ENCODE data around the gene MYRIP.

MYRIP gene

GRCh38 chr3:39962581-39962980 is 153.2 kb downstream of the MYRIP start:
- no peaks in the 10 kb centered on the region for H3K36me3 ChIP-seq (ENCODE audit: control insufficient read depth in 1 of 2, insufficient read depth in 2 of 2, low read depth in 1 of 2, low read length in 2 of 2)
- H2BK5ac ChIP-seq (ENCODE audit: low read depth, low read length, poor library complexity, severe bottlenecking) = no peak overlapping the region
- H2BK120ac ChIP-seq (ENCODE audit: low read depth, low read length) = no peak overlapping the region
- no peak for DNase-seq
- H4K8ac ChIP-seq (ENCODE audit: low read length) = no peak overlapping the region
- no peak overlapping the region for H3K23ac ChIP-seq (ENCODE audit: low read length in 2 of 2)
- no peak overlapping the region for H3K9ac ChIP-seq (ENCODE audit: low read length)
- no peaks in the 10 kb centered on the region for H3K27me3 ChIP-seq (ENCODE audit: control insufficient read depth in 1 of 2, insufficient read depth in 1 of 2, low read length in 2 of 2)
- no peak overlapping the region for H4K91ac ChIP-seq (ENCODE audit: low read length)
- WGBS = no CpG with 5 or more reads among the region's 1 CpG
- no peaks in the 10 kb centered on the region for H3K9me3 ChIP-seq (ENCODE audit: control insufficient read depth, low read length)
- H3K79me1 ChIP-seq (replicated peaks; ENCODE audit: low read length, poor library complexity, severe bottlenecking) = no peaks in the 10 kb centered on the region
- H3K27ac ChIP-seq (ENCODE audit: low read length, poor library complexity, severe bottlenecking) = no peak overlapping the region
- H2BK12ac ChIP-seq (ENCODE audit: low read length in 2 of 2) = no peak overlapping the region
- no peak overlapping the region for H2AK5ac ChIP-seq (ENCODE audit: low read length, severe bottlenecking)
- no peak overlapping the region for H3K4ac ChIP-seq (ENCODE audit: low read depth in 1 of 2, low read length in 2 of 2)
- H3K4me3 ChIP-seq (ENCODE audit: insufficient read depth in 1 of 2, low read depth in 1 of 2, low read length in 2 of 2) = no peak overlapping the region
- no peak overlapping the region for H3K18ac ChIP-seq (ENCODE audit: low read depth in 1 of 2, low read length in 2 of 2)
- H3K4me2 ChIP-seq (ENCODE audit: low read length, poor library complexity, severe bottlenecking) = no peak overlapping the region
- H2AFZ ChIP-seq (ENCODE audit: low read depth, low read length) = no peak overlapping the region
- no peak overlapping the region for H2BK15ac ChIP-seq (ENCODE audit: low read depth, poor library complexity, severe bottlenecking)
- H3K4me1 ChIP-seq (ENCODE audit: control insufficient read depth, insufficient read depth, low read depth, low read length) = no peaks in the 10 kb centered on the region
- no peak overlapping the region for H3K14ac ChIP-seq (ENCODE audit: low read length in 2 of 2)

- Histone ChIP-seq H4K8ac (ENCODE audit: low read length) (no peak overlapping the region), H3K4me1 (ENCODE audit: control insufficient read depth, insufficient read depth, low read depth, low read length) (no peaks in the 10 kb centered on the region), H2AK5ac (ENCODE audit: low read length, severe bottlenecking) (no peak overlapping the region), H3K9me3 (ENCODE audit: control insufficient read depth, low read length) (no peaks in the 10 kb centered on the region), H2BK5ac (ENCODE audit: low read depth, low read length, poor library complexity, severe bottlenecking) (no peak overlapping the region), H3K4ac (ENCODE audit: low read depth in 1 of 2, low read length in 2 of 2) (no peak overlapping the region), H3K14ac (ENCODE audit: low read length in 2 of 2) (no peak overlapping the region), H2BK120ac (ENCODE audit: low read depth, low read length) (no peak overlapping the region), H2AFZ (ENCODE audit: low read depth, low read length) (no peak overlapping the region), H3K36me3 (ENCODE audit: control insufficient read depth in 1 of 2, insufficient read depth in 2 of 2, low read depth in 1 of 2, low read length in 2 of 2) (no peaks in the 10 kb centered on the region), H3K18ac (ENCODE audit: low read depth in 1 of 2, low read length in 2 of 2) (no peak overlapping the region), H3K9ac (ENCODE audit: low read length) (no peak overlapping the region), H3K27me3 (ENCODE audit: control insufficient read depth in 1 of 2, insufficient read depth in 1 of 2, low read length in 2 of 2) (no peaks in the 10 kb centered on the region), H3K23ac (ENCODE audit: low read length in 2 of 2) (no peak overlapping the region), H3K79me1 (replicated peaks; ENCODE audit: low read length, poor library complexity, severe bottlenecking) (no peaks in the 10 kb centered on the region), H2BK12ac (ENCODE audit: low read length in 2 of 2) (no peak overlapping the region), H4K91ac (ENCODE audit: low read length) (no peak overlapping the region), H3K4me2 (ENCODE audit: low read length, poor library complexity, severe bottlenecking) (no peak overlapping the region), H3K4me3 (ENCODE audit: insufficient read depth in 1 of 2, low read depth in 1 of 2, low read length in 2 of 2) (no peak overlapping the region), H2BK15ac (ENCODE audit: low read depth, poor library complexity, severe bottlenecking) (no peak overlapping the region), H3K27ac (ENCODE audit: low read length, poor library complexity, severe bottlenecking) (no peak overlapping the region)
- no peak for DNase-seq
Measured at GRCh38 chr3:39965461-39965860, 156.1 kb downstream of the MYRIP start.

GRCh38 chr3:39965997-39966396 is 156.6 kb downstream of the MYRIP start:
- H3K27ac ChIP-seq (ENCODE audit: low read length, poor library complexity, severe bottlenecking) = no peak overlapping the region
- H3K14ac ChIP-seq (ENCODE audit: low read length in 2 of 2) = no peak overlapping the region
- H3K79me1 ChIP-seq (replicated peaks; ENCODE audit: low read length, poor library complexity, severe bottlenecking) = no peaks in the 10 kb centered on the region
- DNase-seq = no peak
- no peaks in the 10 kb centered on the region for H3K9me3 ChIP-seq (ENCODE audit: control insufficient read depth, low read length)
- no peaks in the 10 kb centered on the region for H3K4me1 ChIP-seq (ENCODE audit: control insufficient read depth, insufficient read depth, low read depth, low read length)
- H3K4me2 ChIP-seq (ENCODE audit: low read length, poor library complexity, severe bottlenecking) = no peak overlapping the region
- no peak overlapping the region for H2BK120ac ChIP-seq (ENCODE audit: low read depth, low read length)
- no peak overlapping the region for H3K23ac ChIP-seq (ENCODE audit: low read length in 2 of 2)
- H2AFZ ChIP-seq (ENCODE audit: low read depth, low read length) = no peak overlapping the region
- WGBS = 20% methylated on average over 1 of the region's 2 CpGs
- no peak overlapping the region for H2AK5ac ChIP-seq (ENCODE audit: low read length, severe bottlenecking)
- H3K9ac ChIP-seq (ENCODE audit: low read length) = no peak overlapping the region
- H2BK15ac ChIP-seq (ENCODE audit: low read depth, poor library complexity, severe bottlenecking) = no peak overlapping the region
- H4K91ac ChIP-seq (ENCODE audit: low read length) = no peak overlapping the region
- H3K4me3 ChIP-seq (ENCODE audit: insufficient read depth in 1 of 2, low read depth in 1 of 2, low read length in 2 of 2) = no peak overlapping the region
- no peak overlapping the region for H2BK5ac ChIP-seq (ENCODE audit: low read depth, low read length, poor library complexity, severe bottlenecking)
- H4K8ac ChIP-seq (ENCODE audit: low read length) = no peak overlapping the region
- H3K36me3 ChIP-seq (ENCODE audit: control insufficient read depth in 1 of 2, insufficient read depth in 2 of 2, low read depth in 1 of 2, low read length in 2 of 2) = no peaks in the 10 kb centered on the region
- H3K4ac ChIP-seq (ENCODE audit: low read depth in 1 of 2, low read length in 2 of 2) = no peak overlapping the region
- H3K18ac ChIP-seq (ENCODE audit: low read depth in 1 of 2, low read length in 2 of 2) = no peak overlapping the region
- H2BK12ac ChIP-seq (ENCODE audit: low read length in 2 of 2) = no peak overlapping the region
- no peaks in the 10 kb centered on the region for H3K27me3 ChIP-seq (ENCODE audit: control insufficient read depth in 1 of 2, insufficient read depth in 1 of 2, low read length in 2 of 2)

- H3K4ac ChIP-seq (ENCODE audit: low read depth in 1 of 2, low read length in 2 of 2) = no peak overlapping the region
- H4K8ac ChIP-seq (ENCODE audit: low read length) = no peak overlapping the region
- no peak overlapping the region for H3K9ac ChIP-seq (ENCODE audit: low read length)
- no peak overlapping the region for H4K91ac ChIP-seq (ENCODE audit: low read length)
- 57% methylated on average over 1 of the region's 2 CpGs for WGBS
- no peaks in the 10 kb centered on the region for H3K36me3 ChIP-seq (ENCODE audit: control insufficient read depth in 1 of 2, insufficient read depth in 2 of 2, low read depth in 1 of 2, low read length in 2 of 2)
- no peak overlapping the region for H2AFZ ChIP-seq (ENCODE audit: low read depth, low read length)
- no peak overlapping the region for H3K18ac ChIP-seq (ENCODE audit: low read depth in 1 of 2, low read length in 2 of 2)
- H2BK15ac ChIP-seq (ENCODE audit: low read depth, poor library complexity, severe bottlenecking) = no peak overlapping the region
- H3K27me3 ChIP-seq (ENCODE audit: control insufficient read depth in 1 of 2, insufficient read depth in 1 of 2, low read length in 2 of 2) = no peaks in the 10 kb centered on the region
- H2BK120ac ChIP-seq (ENCODE audit: low read depth, low read length) = no peak overlapping the region
- H3K4me2 ChIP-seq (ENCODE audit: low read length, poor library complexity, severe bottlenecking) = no peak overlapping the region
- H3K27ac ChIP-seq (ENCODE audit: low read length, poor library complexity, severe bottlenecking) = no peak overlapping the region
- no peaks in the 10 kb centered on the region for H3K4me1 ChIP-seq (ENCODE audit: control insufficient read depth, insufficient read depth, low read depth, low read length)
- H3K9me3 ChIP-seq (ENCODE audit: control insufficient read depth, low read length) = no peaks in the 10 kb centered on the region
- H2BK12ac ChIP-seq (ENCODE audit: low read length in 2 of 2) = no peak overlapping the region
- no peak overlapping the region for H2AK5ac ChIP-seq (ENCODE audit: low read length, severe bottlenecking)
- H3K4me3 ChIP-seq (ENCODE audit: insufficient read depth in 1 of 2, low read depth in 1 of 2, low read length in 2 of 2) = no peak overlapping the region
- no peaks in the 10 kb centered on the region for H3K79me1 ChIP-seq (replicated peaks; ENCODE audit: low read length, poor library complexity, severe bottlenecking)
- DNase-seq = no peak
- H2BK5ac ChIP-seq (ENCODE audit: low read depth, low read length, poor library complexity, severe bottlenecking) = no peak overlapping the region
- H3K14ac ChIP-seq (ENCODE audit: low read length in 2 of 2) = no peak overlapping the region
- H3K23ac ChIP-seq (ENCODE audit: low read length in 2 of 2) = no peak overlapping the region
Measured at GRCh38 chr3:39970982-39971381, 161.6 kb downstream of the MYRIP start.
